ENCODE measurements around the gene RAMP3. TPM values are rescaled to one million over a fixed set of nuclear protein-coding genes. Genes with fewer than 3 reads are reported as not detected.

Gene RAMP3
- total RNA-seq, 2 donors from 2014 or later = 35.8 to 43.5 TPM

- H3K4me3 ChIP-seq = no peak overlapping the region
- H3K36me3 ChIP-seq = no peaks in the 10 kb centered on the region
- 83% methylated on average over 6 of the region's 6 CpGs for WGBS
- no peak for DNase-seq (ENCODE audit: low spot score)
- H3K27me3 ChIP-seq (replicated peaks; ENCODE audit: insufficient read depth) = no peaks in the 10 kb centered on the region
- intact Hi-C loops (cut with DNase I) = no loop called here
- TF ChIP-seq POLR2A (IDR thresholded peaks at IDR 0.05) (no peak), CTCF (IDR thresholded peaks at IDR 0.05) (no peak), POLR2AphosphoS5 (IDR thresholded peaks at IDR 0.05) (no peak)
- no peaks in the 10 kb centered on the region for H3K4me1 ChIP-seq (replicated peaks)
- no peaks in the 10 kb centered on the region for H3K9me3 ChIP-seq
- no peak overlapping the region for H3K27ac ChIP-seq
These were observed 31.4 kb upstream of the RAMP3 start for GRCh38 chr7:45126201-45126600.

- no peak overlapping the region for H3K27ac ChIP-seq
- 83% methylated on average over 6 of the region's 6 CpGs for WGBS
These were observed 30.7 kb upstream of the RAMP3 start for GRCh38 chr7:45126920-45127319.

GRCh38 chr7:45129181-45129800 lies 28.3 kb upstream of the RAMP3 start:
- H3K27me3 ChIP-seq (replicated peaks; ENCODE audit: insufficient read depth) = no peaks in the 10 kb centered on the region
- DNase-seq (ENCODE audit: low spot score) = no peak
- H3K36me3 ChIP-seq = no peaks in the 10 kb centered on the region
- WGBS = 78% methylated on average over 15 of the region's 15 CpGs
- intact Hi-C loops (cut with DNase I) = no loop called here
- TF ChIP-seq CTCF (IDR thresholded peaks at IDR 0.05) = no peak
- no peak for TF ChIP-seq POLR2A (IDR thresholded peaks at IDR 0.05)
- no peak for TF ChIP-seq POLR2AphosphoS5 (IDR thresholded peaks at IDR 0.05)
- H3K4me3 ChIP-seq = no peak overlapping the region
- H3K9me3 ChIP-seq = no peaks in the 10 kb centered on the region
- no peaks in the 10 kb centered on the region for H3K4me1 ChIP-seq (replicated peaks)
- no peak overlapping the region for H3K27ac ChIP-seq

More at GRCh38 chr7:45126920-45127319, 30.7 kb upstream of the RAMP3 start:
- DNase-seq (ENCODE audit: low spot score) = no peak
- Histone ChIP-seq H3K9me3 (no peaks in the 10 kb centered on the region), H3K4me1 (replicated peaks) (no peaks in the 10 kb centered on the region), H3K27me3 (replicated peaks; ENCODE audit: insufficient read depth) (no peaks in the 10 kb centered on the region), H3K4me3 (no peak overlapping the region), H3K36me3 (no peaks in the 10 kb centered on the region)
- no peak for TF ChIP-seq POLR2AphosphoS5 (IDR thresholded peaks at IDR 0.05)
- no peak for TF ChIP-seq POLR2A (IDR thresholded peaks at IDR 0.05)
- TF ChIP-seq CTCF (IDR thresholded peaks at IDR 0.05) = no peak
- intact Hi-C loops (cut with DNase I) = no loop called here

GRCh38 chr7:45129906-45130305 lies 27.7 kb upstream of the RAMP3 start:
- Histone ChIP-seq H3K36me3 (no peaks in the 10 kb centered on the region), H3K4me1 (replicated peaks) (no peaks in the 10 kb centered on the region), H3K27ac (no peak overlapping the region), H3K4me3 (no peak overlapping the region), H3K9me3 (no peaks in the 10 kb centered on the region), H3K27me3 (replicated peaks; ENCODE audit: insufficient read depth) (no peaks in the 10 kb centered on the region)
- TF ChIP-seq CTCF (IDR thresholded peaks at IDR 0.05) (no peak), POLR2A (IDR thresholded peaks at IDR 0.05) (no peak), POLR2AphosphoS5 (IDR thresholded peaks at IDR 0.05) (no peak)
- 69% methylated on average over 12 of the region's 12 CpGs for WGBS
- DNase-seq (ENCODE audit: low spot score) = no peak
- intact Hi-C loops (cut with DNase I) = no loop called here

GRCh38 chr7:45130910-45131309 lies 26.7 kb upstream of the RAMP3 start:
- H3K4me1 ChIP-seq (replicated peaks) = no peaks in the 10 kb centered on the region
- H3K36me3 ChIP-seq = no peaks in the 10 kb centered on the region
- H3K9me3 ChIP-seq = no peaks in the 10 kb centered on the region
- DNase-seq (ENCODE audit: low spot score) = no peak
- H3K27me3 ChIP-seq (replicated peaks; ENCODE audit: insufficient read depth) = no peaks in the 10 kb centered on the region
- H3K27ac ChIP-seq = no peak overlapping the region
- TF ChIP-seq POLR2AphosphoS5 (IDR thresholded peaks at IDR 0.05) (no peak), CTCF (IDR thresholded peaks at IDR 0.05) (no peak)
- H3K4me3 ChIP-seq = no peak overlapping the region
- WGBS = 53% methylated on average over 9 of the region's 9 CpGs
- intact Hi-C loops (cut with DNase I) = no loop called here

Data from prostate gland (tissue), 2 donors.